Measurements from ENCODE around the gene SLC66A2.

The SLC66A2 gene

DNA sequence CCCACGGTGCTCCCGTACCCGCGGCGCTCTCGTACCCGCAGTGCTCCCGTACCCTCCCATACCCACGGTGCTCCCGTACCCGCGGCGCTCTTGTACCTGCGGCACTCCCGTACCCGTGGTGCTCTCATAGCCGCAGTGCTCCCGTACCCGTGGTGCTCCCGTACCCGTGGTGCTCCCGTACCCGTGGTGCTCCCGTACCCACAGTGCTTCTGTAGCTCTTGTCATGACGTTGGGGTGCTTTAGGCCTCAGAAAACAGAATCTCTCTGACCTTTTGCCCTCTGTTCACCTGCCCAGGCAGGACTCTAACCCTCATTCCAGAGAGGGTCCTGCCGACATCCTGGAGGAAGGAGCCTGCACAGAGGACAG, 35.3 kb downstream of the SLC66A2 start:
- ATAC-seq = no peak

DNA sequence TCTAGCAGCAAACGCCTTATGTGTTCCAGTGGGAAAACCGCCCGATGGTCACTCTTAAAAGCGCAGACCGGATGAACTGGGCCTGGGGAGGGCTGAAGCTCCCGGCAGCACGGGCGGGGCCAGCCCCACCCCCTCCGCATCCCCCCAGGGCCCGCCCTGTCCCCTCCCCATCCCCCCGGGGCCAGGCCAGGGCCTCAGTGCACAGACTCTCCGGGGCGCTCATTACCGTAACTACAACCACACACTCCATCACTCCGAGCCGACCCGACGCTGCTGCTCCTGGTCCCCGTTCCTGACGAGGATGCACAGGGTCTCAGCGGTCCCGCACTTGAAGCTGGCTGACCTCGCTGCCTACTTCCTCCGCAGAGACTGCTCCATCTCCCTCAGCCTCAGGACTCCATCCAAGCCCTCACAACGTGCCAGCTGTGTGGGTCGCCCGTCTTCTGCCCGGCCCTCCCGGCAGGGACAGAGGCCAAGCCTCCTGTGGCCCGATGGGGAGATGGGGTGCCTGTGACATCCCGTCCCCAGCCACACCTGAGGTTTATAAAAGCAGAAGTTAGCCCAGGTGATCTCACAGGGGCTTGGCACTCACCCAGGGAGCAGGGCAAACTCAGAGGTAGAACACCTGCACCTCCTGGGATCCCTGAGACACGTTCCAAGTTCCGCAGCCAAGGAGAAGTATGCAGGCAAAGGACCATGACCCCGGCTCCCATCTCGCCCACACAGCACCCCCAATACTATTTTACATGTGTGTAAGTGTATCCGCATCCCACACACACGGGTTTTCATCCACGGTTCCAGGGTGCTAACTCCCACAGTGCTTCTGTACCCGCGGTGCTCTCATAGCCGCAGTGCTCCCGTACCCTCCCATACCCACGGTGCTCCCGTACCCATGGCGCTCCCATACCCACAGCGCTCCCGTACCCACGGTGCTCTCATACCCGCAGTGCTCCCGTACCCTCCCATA, 36.0 kb downstream of the SLC66A2 start:
- TF ChIP-seq TCF4 (CRISPR knock-in tag; IDR thresholded peaks at IDR 0.05; ENCODE audit: borderline replicate concordance) = no peak
- no peak for TF ChIP-seq SNAI2 (CRISPR knock-in tag; IDR thresholded peaks at IDR 0.05)
- no peak for ATAC-seq

More for the DNA sequence above, 35.3 kb downstream of the SLC66A2 start:
- TF ChIP-seq, protein P1, sequence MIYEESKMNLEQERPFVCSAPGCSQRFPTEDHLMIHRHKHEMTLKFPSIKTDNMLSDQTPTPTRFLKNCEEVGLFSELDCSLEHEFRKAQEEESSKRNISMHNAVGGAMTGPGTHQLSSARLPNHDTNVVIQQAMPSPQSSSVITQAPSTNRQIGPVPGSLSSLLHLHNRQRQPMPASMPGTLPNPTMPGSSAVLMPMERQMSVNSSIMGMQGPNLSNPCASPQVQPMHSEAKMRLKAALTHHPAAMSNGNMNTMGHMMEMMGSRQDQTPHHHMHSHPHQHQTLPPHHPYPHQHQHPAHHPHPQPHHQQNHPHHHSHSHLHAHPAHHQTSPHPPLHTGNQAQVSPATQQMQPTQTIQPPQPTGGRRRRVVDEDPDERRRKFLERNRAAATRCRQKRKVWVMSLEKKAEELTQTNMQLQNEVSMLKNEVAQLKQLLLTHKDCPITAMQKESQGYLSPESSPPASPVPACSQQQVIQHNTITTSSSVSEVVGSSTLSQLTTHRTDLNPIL (CRISPR knock-in tag; IDR thresholded peaks at IDR 0.05; ENCODE audit: low read depth) = no peak
- TF ChIP-seq ZNF8 (CRISPR knock-in tag; IDR thresholded peaks at IDR 0.05) (no peak), TOX (CRISPR knock-in tag; IDR thresholded peaks at IDR 0.05; ENCODE audit: borderline replicate concordance) (no peak), ZFP3 (CRISPR knock-in tag; IDR thresholded peaks at IDR 0.05) (no peak), TCF4 (CRISPR knock-in tag; IDR thresholded peaks at IDR 0.05; ENCODE audit: borderline replicate concordance) (no peak), ESRRG (CRISPR knock-in tag; IDR thresholded peaks at IDR 0.05) (no peak), RARB (CRISPR knock-in tag; IDR thresholded peaks at IDR 0.05) (no peak), OSR1 (CRISPR knock-in tag; IDR thresholded peaks at IDR 0.05) (no peak), ZC3H10 (CRISPR knock-in tag; IDR thresholded peaks at IDR 0.05) (no peak), BACH2 (CRISPR knock-in tag; IDR thresholded peaks at IDR 0.05; ENCODE audit: borderline replicate concordance) (no peak), SNAI2 (CRISPR knock-in tag; IDR thresholded peaks at IDR 0.05) (no peak), ISL1 (CRISPR knock-in tag; IDR thresholded peaks at IDR 0.05) (no peak), ZNF70 (CRISPR knock-in tag; IDR thresholded peaks at IDR 0.05) (no peak), ZFP30 (CRISPR knock-in tag; IDR thresholded peaks at IDR 0.05) (no peak), PPARA (CRISPR knock-in tag; IDR thresholded peaks at IDR 0.05; ENCODE audit: borderline replicate concordance) (no peak), ARNTL (CRISPR knock-in tag; IDR thresholded peaks at IDR 0.05; ENCODE audit: borderline replicate concordance, low read depth) (no peak), ZNF565 (CRISPR knock-in tag; conservative IDR thresholded peaks at IDR 0.05; ENCODE audit: low read depth) (no peak)
- TF ChIP-seq, protein P2, sequence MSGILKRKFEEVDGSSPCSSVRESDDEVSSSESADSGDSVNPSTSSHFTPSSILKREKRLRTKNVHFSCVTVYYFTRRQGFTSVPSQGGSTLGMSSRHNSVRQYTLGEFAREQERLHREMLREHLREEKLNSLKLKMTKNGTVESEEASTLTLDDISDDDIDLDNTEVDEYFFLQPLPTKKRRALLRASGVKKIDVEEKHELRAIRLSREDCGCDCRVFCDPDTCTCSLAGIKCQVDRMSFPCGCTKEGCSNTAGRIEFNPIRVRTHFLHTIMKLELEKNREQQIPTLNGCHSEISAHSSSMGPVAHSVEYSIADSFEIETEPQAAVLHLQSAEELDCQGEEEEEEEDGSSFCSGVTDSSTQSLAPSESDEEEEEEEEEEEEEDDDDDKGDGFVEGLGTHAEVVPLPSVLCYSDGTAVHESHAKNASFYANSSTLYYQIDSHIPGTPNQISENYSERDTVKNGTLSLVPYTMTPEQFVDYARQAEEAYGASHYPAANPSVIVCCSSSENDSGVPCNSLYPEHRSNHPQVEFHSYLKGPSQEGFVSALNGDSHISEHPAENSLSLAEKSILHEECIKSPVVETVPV (CRISPR knock-in tag; IDR thresholded peaks at IDR 0.05) = no peak
- TF ChIP-seq, protein P3, sequence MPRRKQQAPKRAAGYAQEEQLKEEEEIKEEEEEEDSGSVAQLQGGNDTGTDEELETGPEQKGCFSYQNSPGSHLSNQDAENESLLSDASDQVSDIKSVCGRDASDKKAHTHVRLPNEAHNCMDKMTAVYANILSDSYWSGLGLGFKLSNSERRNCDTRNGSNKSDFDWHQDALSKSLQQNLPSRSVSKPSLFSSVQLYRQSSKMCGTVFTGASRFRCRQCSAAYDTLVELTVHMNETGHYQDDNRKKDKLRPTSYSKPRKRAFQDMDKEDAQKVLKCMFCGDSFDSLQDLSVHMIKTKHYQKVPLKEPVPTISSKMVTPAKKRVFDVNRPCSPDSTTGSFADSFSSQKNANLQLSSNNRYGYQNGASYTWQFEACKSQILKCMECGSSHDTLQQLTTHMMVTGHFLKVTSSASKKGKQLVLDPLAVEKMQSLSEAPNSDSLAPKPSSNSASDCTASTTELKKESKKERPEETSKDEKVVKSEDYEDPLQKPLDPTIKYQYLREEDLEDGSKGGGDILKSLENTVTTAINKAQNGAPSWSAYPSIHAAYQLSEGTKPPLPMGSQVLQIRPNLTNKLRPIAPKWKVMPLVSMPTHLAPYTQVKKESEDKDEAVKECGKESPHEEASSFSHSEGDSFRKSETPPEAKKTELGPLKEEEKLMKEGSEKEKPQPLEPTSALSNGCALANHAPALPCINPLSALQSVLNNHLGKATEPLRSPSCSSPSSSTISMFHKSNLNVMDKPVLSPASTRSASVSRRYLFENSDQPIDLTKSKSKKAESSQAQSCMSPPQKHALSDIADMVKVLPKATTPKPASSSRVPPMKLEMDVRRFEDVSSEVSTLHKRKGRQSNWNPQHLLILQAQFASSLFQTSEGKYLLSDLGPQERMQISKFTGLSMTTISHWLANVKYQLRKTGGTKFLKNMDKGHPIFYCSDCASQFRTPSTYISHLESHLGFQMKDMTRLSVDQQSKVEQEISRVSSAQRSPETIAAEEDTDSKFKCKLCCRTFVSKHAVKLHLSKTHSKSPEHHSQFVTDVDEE (CRISPR knock-in tag; IDR thresholded peaks at IDR 0.05) = no peak

DNA sequence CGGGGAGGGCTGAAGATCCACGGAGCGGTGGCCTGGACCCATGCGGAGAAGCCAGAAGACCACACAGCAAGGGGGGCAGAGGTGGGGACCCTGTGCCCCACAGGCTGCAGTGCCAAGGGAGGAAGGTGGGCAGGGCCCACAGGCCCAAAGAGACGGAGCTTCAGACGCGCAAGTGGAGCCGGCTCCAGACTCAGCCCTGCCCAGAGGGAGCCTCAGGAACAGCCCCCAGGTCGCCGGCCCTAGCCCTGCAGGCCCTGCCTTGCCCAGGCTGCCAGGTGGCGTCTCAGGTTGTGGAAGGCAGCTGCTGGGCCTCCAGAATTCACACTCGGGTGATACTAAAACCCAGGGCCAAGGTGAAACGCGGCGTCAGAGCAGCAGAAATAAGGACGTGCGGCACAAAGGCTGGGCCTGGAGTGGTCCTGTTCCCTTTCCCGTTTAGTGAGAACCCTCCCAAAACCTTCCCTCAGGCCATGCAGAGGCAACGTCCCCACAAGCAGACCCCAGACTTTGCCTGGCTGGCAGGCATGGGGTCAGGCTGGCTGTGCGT, 36.8 kb downstream of the SLC66A2 start:
- TF ChIP-seq ARNTL (CRISPR knock-in tag; IDR thresholded peaks at IDR 0.05; ENCODE audit: borderline replicate concordance, low read depth) = no peak
- TF ChIP-seq BACH2 (CRISPR knock-in tag; IDR thresholded peaks at IDR 0.05; ENCODE audit: borderline replicate concordance) = no peak
- no peak for TF ChIP-seq CSDC2 (CRISPR knock-in tag; IDR thresholded peaks at IDR 0.05)
- TF ChIP-seq ESRRG (CRISPR knock-in tag; IDR thresholded peaks at IDR 0.05) = no peak
- TF ChIP-seq ZFP30 (CRISPR knock-in tag; IDR thresholded peaks at IDR 0.05) = no peak
- TF ChIP-seq, protein P1 (CRISPR knock-in tag; IDR thresholded peaks at IDR 0.05; ENCODE audit: low read depth) = no peak
- no peak for TF ChIP-seq ZNF565 (CRISPR knock-in tag; conservative IDR thresholded peaks at IDR 0.05; ENCODE audit: low read depth)
- no peak for TF ChIP-seq RARB (CRISPR knock-in tag; IDR thresholded peaks at IDR 0.05)
- TF ChIP-seq, protein P4, sequence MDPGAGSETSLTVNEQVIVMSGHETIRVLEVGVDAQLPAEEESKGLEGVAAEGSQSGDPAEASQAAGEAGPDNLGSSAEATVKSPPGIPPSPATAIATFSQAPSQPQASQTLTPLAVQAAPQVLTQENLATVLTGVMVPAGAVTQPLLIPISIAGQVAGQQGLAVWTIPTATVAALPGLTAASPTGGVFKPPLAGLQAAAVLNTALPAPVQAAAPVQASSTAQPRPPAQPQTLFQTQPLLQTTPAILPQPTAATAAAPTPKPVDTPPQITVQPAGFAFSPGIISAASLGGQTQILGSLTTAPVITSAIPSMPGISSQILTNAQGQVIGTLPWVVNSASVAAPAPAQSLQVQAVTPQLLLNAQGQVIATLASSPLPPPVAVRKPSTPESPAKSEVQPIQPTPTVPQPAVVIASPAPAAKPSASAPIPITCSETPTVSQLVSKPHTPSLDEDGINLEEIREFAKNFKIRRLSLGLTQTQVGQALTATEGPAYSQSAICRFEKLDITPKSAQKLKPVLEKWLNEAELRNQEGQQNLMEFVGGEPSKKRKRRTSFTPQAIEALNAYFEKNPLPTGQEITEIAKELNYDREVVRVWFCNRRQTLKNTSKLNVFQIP (CRISPR knock-in tag; IDR thresholded peaks at IDR 0.05; ENCODE audit: borderline replicate concordance, low read depth) = no peak
- TF ChIP-seq, protein P2 (CRISPR knock-in tag; IDR thresholded peaks at IDR 0.05) = no peak
- no peak for TF ChIP-seq ZNF8 (CRISPR knock-in tag; IDR thresholded peaks at IDR 0.05)
- no peak for TF ChIP-seq PPARA (CRISPR knock-in tag; IDR thresholded peaks at IDR 0.05; ENCODE audit: borderline replicate concordance)
- TF ChIP-seq SNAI2 (CRISPR knock-in tag; IDR thresholded peaks at IDR 0.05) = no peak
- no peak for TF ChIP-seq ISL1 (CRISPR knock-in tag; IDR thresholded peaks at IDR 0.05)
- no peak for TF ChIP-seq ZNF70 (CRISPR knock-in tag; IDR thresholded peaks at IDR 0.05)
- TF ChIP-seq GLIS3 (CRISPR knock-in tag; IDR thresholded peaks at IDR 0.05) = no peak
- TF ChIP-seq, protein P5, sequence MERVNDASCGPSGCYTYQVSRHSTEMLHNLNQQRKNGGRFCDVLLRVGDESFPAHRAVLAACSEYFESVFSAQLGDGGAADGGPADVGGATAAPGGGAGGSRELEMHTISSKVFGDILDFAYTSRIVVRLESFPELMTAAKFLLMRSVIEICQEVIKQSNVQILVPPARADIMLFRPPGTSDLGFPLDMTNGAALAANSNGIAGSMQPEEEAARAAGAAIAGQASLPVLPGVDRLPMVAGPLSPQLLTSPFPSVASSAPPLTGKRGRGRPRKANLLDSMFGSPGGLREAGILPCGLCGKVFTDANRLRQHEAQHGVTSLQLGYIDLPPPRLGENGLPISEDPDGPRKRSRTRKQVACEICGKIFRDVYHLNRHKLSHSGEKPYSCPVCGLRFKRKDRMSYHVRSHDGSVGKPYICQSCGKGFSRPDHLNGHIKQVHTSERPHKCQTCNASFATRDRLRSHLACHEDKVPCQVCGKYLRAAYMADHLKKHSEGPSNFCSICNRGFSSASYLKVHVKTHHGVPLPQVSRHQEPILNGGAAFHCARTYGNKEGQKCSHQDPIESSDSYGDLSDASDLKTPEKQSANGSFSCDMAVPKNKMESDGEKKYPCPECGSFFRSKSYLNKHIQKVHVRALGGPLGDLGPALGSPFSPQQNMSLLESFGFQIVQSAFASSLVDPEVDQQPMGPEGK (CRISPR knock-in tag; IDR thresholded peaks at IDR 0.05; ENCODE audit: borderline replicate concordance) = no peak
- TF ChIP-seq ZFP3 (CRISPR knock-in tag; IDR thresholded peaks at IDR 0.05) = no peak
- no peak for TF ChIP-seq TOX (CRISPR knock-in tag; IDR thresholded peaks at IDR 0.05; ENCODE audit: borderline replicate concordance)
- no peak for ATAC-seq

All from SK-N-SH treated with all-trans-retinoic acid at 6 μM for 48 hours (cell line).